ENCODE measurements around the gene ACTG2.

DNA sequence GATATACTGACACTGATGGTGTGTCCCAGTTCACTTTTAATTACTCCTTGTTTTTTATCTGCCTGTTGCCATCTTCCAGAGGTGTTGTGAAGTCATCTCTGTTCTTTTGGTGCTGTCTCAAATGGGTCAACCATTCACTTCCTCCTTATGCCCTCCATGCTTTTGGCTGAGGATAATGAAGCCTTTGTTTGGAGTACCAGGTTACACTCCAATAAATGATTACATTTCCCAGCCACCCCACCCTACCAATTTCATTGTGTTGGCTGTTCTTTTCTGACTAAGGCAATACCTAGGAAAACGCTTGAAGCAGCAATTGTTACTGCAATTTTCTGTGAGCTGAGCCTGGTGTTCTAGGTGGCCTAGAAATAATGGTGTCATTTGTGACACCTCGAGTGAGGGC, 29.8 kb upstream of the ACTG2 start:
- TF ChIP-seq, protein P1, sequence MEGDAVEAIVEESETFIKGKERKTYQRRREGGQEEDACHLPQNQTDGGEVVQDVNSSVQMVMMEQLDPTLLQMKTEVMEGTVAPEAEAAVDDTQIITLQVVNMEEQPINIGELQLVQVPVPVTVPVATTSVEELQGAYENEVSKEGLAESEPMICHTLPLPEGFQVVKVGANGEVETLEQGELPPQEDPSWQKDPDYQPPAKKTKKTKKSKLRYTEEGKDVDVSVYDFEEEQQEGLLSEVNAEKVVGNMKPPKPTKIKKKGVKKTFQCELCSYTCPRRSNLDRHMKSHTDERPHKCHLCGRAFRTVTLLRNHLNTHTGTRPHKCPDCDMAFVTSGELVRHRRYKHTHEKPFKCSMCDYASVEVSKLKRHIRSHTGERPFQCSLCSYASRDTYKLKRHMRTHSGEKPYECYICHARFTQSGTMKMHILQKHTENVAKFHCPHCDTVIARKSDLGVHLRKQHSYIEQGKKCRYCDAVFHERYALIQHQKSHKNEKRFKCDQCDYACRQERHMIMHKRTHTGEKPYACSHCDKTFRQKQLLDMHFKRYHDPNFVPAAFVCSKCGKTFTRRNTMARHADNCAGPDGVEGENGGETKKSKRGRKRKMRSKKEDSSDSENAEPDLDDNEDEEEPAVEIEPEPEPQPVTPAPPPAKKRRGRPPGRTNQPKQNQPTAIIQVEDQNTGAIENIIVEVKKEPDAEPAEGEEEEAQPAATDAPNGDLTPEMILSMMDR (IDR thresholded peaks at IDR 0.05; ENCODE audit: insufficient read depth, low read length), result no peak
- no peak for TF ChIP-seq GABPA (IDR thresholded peaks at IDR 0.05; ENCODE audit: low read depth)
